Hepatocyte (in vitro differentiated cells): ENCODE measurements around the gene RNF43. TPM values are rescaled to one million over a fixed set of nuclear protein-coding genes. Genes with fewer than 3 reads are reported as not detected.

Experiments
- DNase-seq: peaks from one replicate; pipeline ENCODE4 v3.0.0-alpha.2; 2016; ENCODE audit warnings: low spot score
- H2AFZ ChIP-seq: fragments of 200-600 bp; sonication (generic); 2 replicates; pipeline ENCODE4 v1.6.0; 2016; ENCODE audit warnings: antibody characterized with exemption, mild to moderate bottlenecking
- H3K27ac ChIP-seq: fragments of 200-600 bp; sonication (generic); 2 replicates; pipeline ENCODE4 v1.5.1; 2016; ENCODE audit warnings: mild to moderate bottlenecking
- H3K27me3 ChIP-seq: fragments of 200-600 bp; sonication (generic); 2 replicates; pipeline ENCODE4 v1.6.1; 2016
- H3K36me3 ChIP-seq: fragments of 200-600 bp; sonication (generic); replicated peaks from 2 replicates; pipeline ENCODE4 v1.5.1; 2016; ENCODE audit warnings: low read depth; ENCODE audit not compliant: insufficient read depth
- H3K4me1 ChIP-seq: fragments of 200-600 bp; sonication (generic); 2 replicates; pipeline ENCODE4 v1.5.1; 2016; ENCODE audit warnings: mild to moderate bottlenecking, moderate library complexity; ENCODE audit not compliant: insufficient read depth
- H3K4me2 ChIP-seq: fragments of 200-600 bp; sonication (generic); 2 replicates; pipeline ENCODE4 v1.6.0; 2016
- H3K4me3 ChIP-seq: fragments of 200-600 bp; sonication (generic); 2 replicates; pipeline ENCODE4 v1.5.1; 2016; ENCODE audit warnings: mild to moderate bottlenecking
- H3K79me2 ChIP-seq: fragments of 200-600 bp; sonication (generic); 2 replicates; pipeline ENCODE4 v1.6.0; 2017; ENCODE audit warnings: mild to moderate bottlenecking
- H3K9me2 ChIP-seq: fragments of 200-600 bp; sonication (generic); replicated peaks from 2 replicates; pipeline ENCODE4 v1.6.0; 2017; ENCODE audit warnings: mild to moderate bottlenecking; ENCODE audit not compliant: insufficient read depth
- H3K9me3 ChIP-seq: fragments of 200-600 bp; sonication (generic); 2 replicates; pipeline ENCODE4 v1.5.1; 2016; ENCODE audit warnings: low read depth, mild to moderate bottlenecking
- H4K20me1 ChIP-seq: fragments of 200-600 bp; sonication (generic); 2 replicates; pipeline ENCODE4 v1.6.0; 2016; ENCODE audit warnings: mild to moderate bottlenecking; ENCODE audit not compliant: insufficient read depth, poor library complexity, severe bottlenecking
- EZH2 ChIP-seq: fragments of 200-600 bp; sonication (generic); IDR thresholded peaks from 2 replicates; pipeline ENCODE4 v1.6.1; 2016; ENCODE audit warnings: antibody characterized with exemption, mild to moderate bottlenecking, borderline replicate concordance
- EZH2phosphoT487 ChIP-seq: fragments of 200-600 bp; sonication (generic); IDR thresholded peaks from one replicate; pipeline ENCODE4 v1.6.1; 2018; ENCODE audit warnings: antibody characterized with exemption, mild to moderate bottlenecking, low read depth, moderate library complexity; ENCODE audit not compliant: unreplicated experiment, severe bottlenecking
- WGBS: methylation state at CpG from one replicate; pipeline ENCODE4 v1.1.6; 2016; ENCODE audit warnings: low lambda C conversion rate; ENCODE audit errors: missing lambda C conversion rate; 5-methylcytosine and 5-hydroxymethylcytosine counted together
- polyA plus RNA-seq: library from polyadenylated mRNA; unstranded; fragments of >200 nt; fragmentation: Nextera tagmentation; extraction: Ambion mirVana; gene quantifications from 2 replicates; pipeline ENCODE4 v1.2.1, GENCODE V29; 2016
- total RNA-seq: library from RNA; depleted of rRNA; stranded (reverse); fragments of >200 nt; gene quantifications from 2 replicates; pipeline ENCODE4 v1.2.3, GENCODE V29; 2014
- TF ChIP-seq, protein P1 (sequence below): fragments of 200-600 bp; sonication (generic); IDR thresholded peaks from 2 replicates; pipeline ENCODE4 v1.5.1; 2016; ENCODE audit warnings: antibody characterized with exemption, mild to moderate bottlenecking; ENCODE audit not compliant: poor library complexity

Gene RNF43
- total and polyA plus RNA-seq, 2 experiments from 2014 or later, result 10.1 to 12.4 TPM

GRCh38 chr17:58436245-58436644 is 18.9 kb upstream of the RNF43 start:
- no peaks in the 10 kb centered on the region for H3K4me1 ChIP-seq
- no peak for DNase-seq
- H3K27ac ChIP-seq, result no peak overlapping the region
- no peaks in the 10 kb centered on the region for H3K9me3 ChIP-seq
- H3K4me3 ChIP-seq, result no peak overlapping the region
- H3K4me2 ChIP-seq, result no peak overlapping the region
- H3K9me2 ChIP-seq, result no peaks in the 10 kb centered on the region
- no peaks in the 10 kb centered on the region for H3K79me2 ChIP-seq
- no peaks in the 10 kb centered on the region for H3K36me3 ChIP-seq
- TF ChIP-seq, protein P1, sequence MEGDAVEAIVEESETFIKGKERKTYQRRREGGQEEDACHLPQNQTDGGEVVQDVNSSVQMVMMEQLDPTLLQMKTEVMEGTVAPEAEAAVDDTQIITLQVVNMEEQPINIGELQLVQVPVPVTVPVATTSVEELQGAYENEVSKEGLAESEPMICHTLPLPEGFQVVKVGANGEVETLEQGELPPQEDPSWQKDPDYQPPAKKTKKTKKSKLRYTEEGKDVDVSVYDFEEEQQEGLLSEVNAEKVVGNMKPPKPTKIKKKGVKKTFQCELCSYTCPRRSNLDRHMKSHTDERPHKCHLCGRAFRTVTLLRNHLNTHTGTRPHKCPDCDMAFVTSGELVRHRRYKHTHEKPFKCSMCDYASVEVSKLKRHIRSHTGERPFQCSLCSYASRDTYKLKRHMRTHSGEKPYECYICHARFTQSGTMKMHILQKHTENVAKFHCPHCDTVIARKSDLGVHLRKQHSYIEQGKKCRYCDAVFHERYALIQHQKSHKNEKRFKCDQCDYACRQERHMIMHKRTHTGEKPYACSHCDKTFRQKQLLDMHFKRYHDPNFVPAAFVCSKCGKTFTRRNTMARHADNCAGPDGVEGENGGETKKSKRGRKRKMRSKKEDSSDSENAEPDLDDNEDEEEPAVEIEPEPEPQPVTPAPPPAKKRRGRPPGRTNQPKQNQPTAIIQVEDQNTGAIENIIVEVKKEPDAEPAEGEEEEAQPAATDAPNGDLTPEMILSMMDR, result no peak
- TF ChIP-seq EZH2phosphoT487 (no peak), EZH2 (no peak)
- no peak overlapping the region for H2AFZ ChIP-seq
- no peaks in the 10 kb centered on the region for H3K27me3 ChIP-seq
- no peaks in the 10 kb centered on the region for H4K20me1 ChIP-seq

DNA sequence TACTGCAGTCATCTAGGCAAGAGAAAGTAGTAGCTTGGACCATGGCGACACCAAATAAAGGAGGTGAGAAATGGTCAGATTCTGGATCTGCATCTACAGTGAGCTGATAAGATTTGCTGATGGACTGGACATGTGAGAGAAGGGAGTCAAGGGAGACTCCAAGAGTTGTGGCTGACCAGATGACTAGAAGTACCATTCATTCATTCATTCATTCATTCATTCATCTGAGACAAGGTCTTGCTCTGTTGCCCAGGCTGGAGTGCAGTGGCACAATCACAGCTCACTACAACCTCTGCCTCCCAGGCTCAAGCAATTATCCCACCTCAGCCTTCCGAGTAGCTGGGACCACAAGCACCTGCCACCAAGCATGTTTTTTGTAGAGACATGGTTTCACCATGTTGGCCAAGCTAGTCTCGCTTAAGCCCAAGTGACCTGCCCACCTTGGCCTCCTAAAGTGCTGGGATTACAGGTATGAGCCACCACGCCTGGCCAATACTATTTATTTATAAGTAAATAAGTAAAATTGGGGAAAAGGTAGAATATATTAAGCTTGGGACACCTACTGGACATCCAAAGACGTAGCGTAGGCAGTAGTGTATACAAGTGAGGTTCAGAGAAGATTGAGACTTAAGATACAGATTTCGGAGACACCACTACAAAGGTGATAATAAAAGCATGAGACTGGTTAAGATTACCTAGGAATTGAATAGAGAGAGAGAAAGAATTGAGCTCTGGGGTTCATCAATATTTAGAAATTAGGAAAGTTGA is 15.7 kb upstream of the RNF43 start:
- no peaks in the 10 kb centered on the region for H3K4me1 ChIP-seq
- WGBS, result 87% methylated on average over 7 of the region's 7 CpGs

GRCh38 chr17:58427807-58428206 is 10.5 kb upstream of the RNF43 start:
- Histone ChIP-seq H3K4me2 (no peak overlapping the region), H4K20me1 (no peaks in the 10 kb centered on the region), H3K9me3 (no peaks in the 10 kb centered on the region), H3K4me1 (no peaks in the 10 kb centered on the region), H2AFZ (no peak overlapping the region), H3K27ac (no peak overlapping the region), H3K9me2 (no peaks in the 10 kb centered on the region), H3K27me3 (no peaks in the 10 kb centered on the region), H3K4me3 (no peak overlapping the region), H3K79me2 (no peaks in the 10 kb centered on the region), H3K36me3 (no peaks in the 10 kb centered on the region)
- no peak for DNase-seq
- TF ChIP-seq, protein P1, result no peak
- TF ChIP-seq EZH2phosphoT487, result no peak
- TF ChIP-seq EZH2, result no peak
- WGBS, result 91% methylated on average over 3 of the region's 3 CpGs

More for the DNA sequence above, 15.7 kb upstream of the RNF43 start:
- Histone ChIP-seq H3K27ac (no peak overlapping the region), H3K4me2 (no peak overlapping the region), H4K20me1 (no peaks in the 10 kb centered on the region), H3K36me3 (no peaks in the 10 kb centered on the region), H2AFZ (no peak overlapping the region), H3K4me3 (no peak overlapping the region), H3K9me3 (no peaks in the 10 kb centered on the region), H3K9me2 (no peaks in the 10 kb centered on the region), H3K79me2 (no peaks in the 10 kb centered on the region), H3K27me3 (no peaks in the 10 kb centered on the region)
- TF ChIP-seq EZH2phosphoT487 (no peak), EZH2 (no peak)
- TF ChIP-seq, protein P1, result no peak
- no peak for DNase-seq
